Measurements from ENCODE around the gene SUPT3H.

DNA sequence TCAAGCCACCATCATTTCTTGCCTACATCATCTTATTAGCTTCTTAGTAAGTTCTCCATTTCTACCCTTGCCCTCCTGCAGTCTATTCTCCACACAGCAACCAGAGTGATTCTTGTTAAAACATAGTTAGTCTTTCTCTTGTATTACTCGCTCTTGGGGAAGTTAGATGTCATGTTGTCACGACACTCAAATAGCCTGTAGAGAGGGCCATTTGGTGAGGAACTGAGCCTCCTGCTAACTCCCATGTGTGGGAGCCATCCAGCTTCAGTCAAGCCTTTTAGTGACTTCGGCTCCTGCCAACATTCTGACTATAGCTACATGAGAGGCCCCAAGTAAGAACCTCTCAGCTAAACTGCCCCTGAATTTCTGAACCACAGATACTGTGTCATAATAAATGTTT lies 594.8 kb downstream of the SUPT3H start:
- TF ChIP-seq TEAD4 (IDR thresholded peaks at IDR 0.05) (no peak), TAF1 (IDR thresholded peaks at IDR 0.05; ENCODE audit: low read depth) (no peak), EP300 (IDR thresholded peaks at IDR 0.05; ENCODE audit: borderline replicate concordance) (no peak), YY1 (IDR thresholded peaks at IDR 0.05; ENCODE audit: low read depth) (no peak), RAD21 (IDR thresholded peaks at IDR 0.05; ENCODE audit: low read depth) (no peak), FOXM1 (IDR thresholded peaks at IDR 0.05; ENCODE audit: borderline replicate concordance, low read depth) (no peak)
